AG09309 (cell line): ENCODE results near the gene KMT2B.
"Not testable (repeated sequence)": the region's sequence is repeated elsewhere in the genome, so short reads cannot be mapped to it uniquely, and the experiment has no call there.

ENCODE experiments used
- DNase-seq: peaks from one replicate; pipeline ENCODE4 v3.0.0-alpha.2; 2010; ENCODE audit warnings: low read depth
- H3K4me3 ChIP-seq: 2 replicates; pipeline ENCODE4 v1.5.1; 2011; ENCODE audit warnings: mild to moderate bottlenecking, low read depth, low read length, moderate library complexity; ENCODE audit not compliant: control insufficient read depth
- TF ChIP-seq, protein P1 (sequence below): IDR thresholded peaks from 2 replicates; pipeline ENCODE4 v1.5.1; 2011; ENCODE audit warnings: mild to moderate bottlenecking, low read depth, low read length, inconsistent platforms; ENCODE audit not compliant: insufficient read depth, control insufficient read depth; ENCODE audit errors: missing control alignments

Gene KMT2B

DNA sequence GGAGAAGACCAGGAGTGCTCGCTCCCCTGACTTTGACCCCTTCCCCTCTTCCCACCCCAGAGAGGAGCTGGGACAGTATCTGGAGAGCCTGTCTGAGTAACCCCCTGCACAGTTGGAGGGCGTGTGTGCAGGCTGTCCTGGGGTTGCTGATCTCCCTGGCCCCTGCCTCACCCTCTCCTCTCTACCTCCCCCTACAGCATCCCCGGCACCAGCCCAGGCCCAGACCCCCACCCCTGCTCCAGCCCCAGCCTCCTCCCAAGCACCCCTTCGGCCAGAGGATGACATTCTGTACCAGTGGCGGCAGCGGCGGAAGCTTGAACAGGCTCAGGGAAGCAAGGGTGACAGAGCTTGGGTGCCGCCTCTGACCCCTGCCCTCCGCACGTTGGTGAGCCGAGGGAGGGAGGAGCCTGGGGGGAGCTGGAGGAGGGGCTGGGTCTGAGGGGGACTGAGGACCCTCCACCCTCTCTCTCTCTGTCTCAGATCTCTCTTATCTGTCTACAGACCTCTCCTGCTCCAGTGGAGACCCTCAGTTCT, 48.8 kb downstream of the KMT2B start:
- no peak for DNase-seq
- TF ChIP-seq, protein P1, sequence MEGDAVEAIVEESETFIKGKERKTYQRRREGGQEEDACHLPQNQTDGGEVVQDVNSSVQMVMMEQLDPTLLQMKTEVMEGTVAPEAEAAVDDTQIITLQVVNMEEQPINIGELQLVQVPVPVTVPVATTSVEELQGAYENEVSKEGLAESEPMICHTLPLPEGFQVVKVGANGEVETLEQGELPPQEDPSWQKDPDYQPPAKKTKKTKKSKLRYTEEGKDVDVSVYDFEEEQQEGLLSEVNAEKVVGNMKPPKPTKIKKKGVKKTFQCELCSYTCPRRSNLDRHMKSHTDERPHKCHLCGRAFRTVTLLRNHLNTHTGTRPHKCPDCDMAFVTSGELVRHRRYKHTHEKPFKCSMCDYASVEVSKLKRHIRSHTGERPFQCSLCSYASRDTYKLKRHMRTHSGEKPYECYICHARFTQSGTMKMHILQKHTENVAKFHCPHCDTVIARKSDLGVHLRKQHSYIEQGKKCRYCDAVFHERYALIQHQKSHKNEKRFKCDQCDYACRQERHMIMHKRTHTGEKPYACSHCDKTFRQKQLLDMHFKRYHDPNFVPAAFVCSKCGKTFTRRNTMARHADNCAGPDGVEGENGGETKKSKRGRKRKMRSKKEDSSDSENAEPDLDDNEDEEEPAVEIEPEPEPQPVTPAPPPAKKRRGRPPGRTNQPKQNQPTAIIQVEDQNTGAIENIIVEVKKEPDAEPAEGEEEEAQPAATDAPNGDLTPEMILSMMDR, result no peak
- no peak overlapping the region for H3K4me3 ChIP-seq

DNA sequence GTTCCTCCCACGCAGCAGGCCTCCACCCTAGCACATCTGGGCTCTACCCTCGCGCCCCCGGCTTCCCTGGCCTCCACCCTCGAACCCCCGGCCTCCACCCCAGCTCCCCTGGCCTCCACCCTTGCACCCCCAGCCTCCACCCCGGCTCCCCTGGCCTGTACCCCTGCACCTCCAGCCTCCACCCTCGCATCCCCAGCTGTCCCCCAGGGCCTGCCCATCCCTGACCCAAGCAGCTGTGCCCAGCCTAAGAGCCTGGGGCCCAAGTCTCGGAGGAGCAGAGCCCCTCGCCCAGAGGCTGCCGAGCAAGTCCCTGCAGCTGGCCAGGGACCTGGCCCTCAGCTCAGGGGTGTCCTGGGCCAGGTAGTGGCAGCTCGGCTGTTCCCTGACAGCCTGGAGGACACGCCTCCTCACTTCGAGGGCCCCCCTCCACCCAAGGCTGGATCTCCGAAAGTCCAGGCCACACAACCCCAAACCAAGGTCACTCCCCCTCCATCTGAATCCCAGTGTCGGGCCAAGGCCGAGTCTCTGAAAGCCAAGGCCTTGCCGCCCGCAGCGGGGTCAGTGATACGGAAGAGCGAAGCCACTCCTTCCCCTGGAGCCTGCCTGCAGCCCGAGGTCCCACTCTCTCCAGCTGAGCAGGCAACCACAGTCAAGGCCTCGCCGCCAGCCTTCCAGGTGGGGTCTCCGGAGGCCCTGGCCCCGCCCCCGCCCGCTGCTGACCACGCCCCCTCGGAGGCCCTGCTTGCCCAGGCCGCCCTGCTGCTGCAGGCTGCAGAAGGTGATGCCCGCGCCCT, 49.7 kb downstream of the KMT2B start:
- no peak for DNase-seq
- H3K4me3 ChIP-seq, result no peak overlapping the region
- TF ChIP-seq, protein P1, result no peak

DNA sequence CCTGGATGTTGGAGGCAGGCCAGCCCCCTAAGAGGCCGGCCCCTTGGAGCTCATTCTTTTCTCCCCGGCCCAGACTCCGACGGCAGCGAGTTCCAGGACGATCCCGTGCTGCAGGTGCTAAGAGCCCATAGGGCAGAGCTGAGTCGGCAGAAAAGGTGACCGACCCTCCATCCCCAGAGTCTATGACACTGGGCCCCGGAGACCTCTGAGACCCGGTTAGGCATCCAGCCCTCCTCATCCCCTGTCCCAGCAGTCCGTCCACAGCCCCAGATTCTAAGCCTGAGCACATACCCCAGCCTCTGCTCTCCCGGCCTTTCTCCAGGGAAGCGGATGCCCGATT, 50.2 kb downstream of the KMT2B start:
- no peak overlapping the region for H3K4me3 ChIP-seq
- DNase-seq, result no peak
- TF ChIP-seq, protein P1, result no peak

DNA sequence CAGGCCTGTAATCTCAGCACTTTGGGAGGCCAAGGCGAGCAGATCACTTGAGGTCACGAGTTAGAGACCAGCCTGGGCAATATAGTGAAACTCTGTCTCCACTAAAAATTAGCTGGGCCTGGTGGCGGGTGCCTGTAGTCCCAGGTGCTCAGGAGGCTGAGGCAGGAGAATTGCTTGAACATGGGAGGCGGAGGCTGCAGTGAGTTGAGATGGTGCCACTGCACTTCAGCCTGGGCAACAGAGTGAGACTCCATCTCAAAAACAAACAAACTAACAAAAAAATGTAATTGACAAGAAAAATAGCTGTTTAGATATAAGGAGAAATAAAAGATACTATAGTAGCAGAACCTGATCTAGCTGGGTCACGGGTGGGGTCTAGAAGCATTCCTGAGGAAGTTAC, 54.6 kb downstream of the KMT2B start:
- not testable (repeated sequence) for DNase-seq, H3K4me3 ChIP-seq

DNA sequence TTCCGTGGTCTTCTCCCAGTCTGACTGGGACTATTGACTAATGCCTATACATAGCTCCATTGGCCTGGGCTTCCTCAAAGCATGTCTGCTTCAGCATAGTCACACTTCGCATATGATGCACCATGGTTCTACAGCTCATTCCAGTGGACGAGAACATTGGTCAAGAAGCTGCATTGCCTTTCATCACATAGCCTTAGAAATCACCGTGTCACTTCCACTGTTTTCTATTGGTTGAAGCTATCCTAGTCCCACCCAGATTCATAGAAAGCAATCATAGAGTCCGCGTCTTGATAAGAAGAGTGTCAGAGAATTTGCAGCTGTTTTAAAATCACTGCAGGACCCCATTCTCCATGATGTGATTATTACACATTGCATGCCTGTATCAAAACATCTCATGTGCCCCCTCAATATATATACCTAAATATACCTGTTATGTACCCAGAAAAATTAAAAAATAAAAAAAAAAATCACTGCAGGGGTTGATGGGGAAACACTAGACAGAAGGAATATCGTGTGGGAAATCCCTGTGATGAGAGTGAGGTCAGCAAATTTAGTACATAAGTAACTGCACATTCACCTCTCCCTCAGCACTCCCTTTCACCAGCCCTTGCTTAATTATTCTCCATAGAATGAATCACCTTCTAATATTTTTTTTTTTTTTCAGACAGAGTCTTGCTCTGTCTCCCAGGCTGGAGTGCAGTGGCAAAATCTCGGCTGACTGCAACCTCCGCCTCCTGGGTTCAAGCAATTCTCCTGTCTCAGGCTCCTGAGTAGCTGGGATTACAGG, 55.4 kb downstream of the KMT2B start:
- no peak for DNase-seq
- H3K4me3 ChIP-seq, result no peak overlapping the region
- TF ChIP-seq, protein P1, result no peak

DNA sequence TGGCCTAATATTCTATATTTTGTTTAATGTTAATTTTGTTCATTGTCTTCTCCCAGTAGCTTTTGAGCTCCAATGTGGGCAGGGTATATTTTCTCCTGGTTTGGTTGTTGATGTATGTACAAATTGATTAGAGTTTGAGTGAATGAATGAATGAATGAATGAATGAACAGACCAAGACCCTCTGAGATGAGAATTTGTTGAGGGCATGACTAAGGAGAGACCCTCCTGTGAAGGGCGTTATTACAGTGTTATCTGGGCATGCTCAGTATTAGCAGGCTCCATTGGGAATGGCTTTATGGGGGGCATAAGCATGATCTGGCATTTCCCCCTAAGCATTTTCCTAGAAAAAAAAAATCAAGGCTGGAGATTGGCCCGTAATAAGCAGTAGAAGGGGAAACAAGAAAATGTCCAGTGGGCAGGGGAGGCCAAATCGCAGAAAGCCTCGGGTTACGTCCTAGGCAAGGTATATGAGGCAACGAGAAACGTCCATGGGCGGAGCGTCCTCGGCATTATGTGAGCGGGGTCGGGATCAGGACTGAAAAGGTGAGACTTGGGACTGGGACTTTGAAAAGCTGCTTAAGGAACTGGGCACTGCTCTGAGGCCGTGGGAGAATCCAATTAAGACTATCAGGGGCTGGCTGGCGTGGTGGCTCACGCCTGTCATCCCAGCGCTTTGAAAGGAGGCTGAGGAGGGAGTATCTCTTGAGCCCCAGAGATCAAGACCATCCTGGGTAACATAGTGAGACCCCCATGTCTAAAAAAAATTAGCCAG, 56.7 kb downstream of the KMT2B start:
- TF ChIP-seq, protein P1, result no peak
- H3K4me3 ChIP-seq, result no peak overlapping the region
- no peak for DNase-seq
